CD4-positive, CD25-positive, alpha-beta regulatory T cell (primary cell): ENCODE measurements around the gene UQCC3. TPM values are rescaled to one million over a fixed set of nuclear protein-coding genes. Genes with fewer than 3 reads are reported as not detected.
A peak's percentile ranks its signal among the peaks of the same experiment; 100 is the strongest.

Experiments used
- ATAC-seq, 2 donors: fragments of 150-1000 bp; cut with Tn5 transposase; one replicate each; pipeline ENCODE4 v1.10.0; 2021; ENCODE audit warnings: low read depth in 2 of 2, moderate number of reproducible peaks in 2 of 2, moderate library complexity in 1 of 2
- DNase-seq, 3 donors: peaks; one replicate each; pipeline versions ENCODE4 v3.0.0 to v3.0.0-alpha.2; 2012 to 2022; ENCODE audit warnings: mixed read lengths in 1 of 3
- H3K27ac ChIP-seq: one replicate; pipeline ENCODE4 v1.7.0; 2013; ENCODE audit warnings: mild to moderate bottlenecking, low read length; ENCODE audit not compliant: insufficient read depth, poor library complexity, severe bottlenecking
- H3K27me3 ChIP-seq: one replicate; pipeline ENCODE4 v1.7.0; 2013; ENCODE audit warnings: low read length; ENCODE audit not compliant: control insufficient read depth, insufficient read depth
- H3K36me3 ChIP-seq: one replicate; pipeline ENCODE4 v1.7.0; 2013; ENCODE audit warnings: mild to moderate bottlenecking, low read length, moderate library complexity; ENCODE audit not compliant: control insufficient read depth, insufficient read depth
- H3K4me1 ChIP-seq: 2 replicates; pipeline ENCODE4 v1.7.0; 2013; ENCODE audit warnings: mild to moderate bottlenecking, low read length; ENCODE audit not compliant: insufficient read depth, control insufficient read depth, poor library complexity, severe bottlenecking
- H3K4me3 ChIP-seq: one replicate; pipeline ENCODE4 v1.7.0; 2013; ENCODE audit warnings: low read depth, mild to moderate bottlenecking, low read length, moderate library complexity
- H3K9me3 ChIP-seq, 2 experiments: 1 replicate in 1 of 2; 2 replicates in 1 of 2; pipeline ENCODE4 v1.7.0; 2013; ENCODE audit warnings: low read length in 2 of 2, mild to moderate bottlenecking in 1 of 2, moderate library complexity in 1 of 2; ENCODE audit not compliant: control insufficient read depth in 2 of 2
- H3K27ac Mint-ChIP-seq, 3 donors: one replicate each; pipeline ENCODE4 v1.8.0; 2020 to 2022; ENCODE audit warnings: mild to moderate bottlenecking in 3 of 3, mixed read lengths in 3 of 3, moderate library complexity in 2 of 3
- H3K27me3 Mint-ChIP-seq: one replicate; pipeline ENCODE4 v1.8.0; 2022; ENCODE audit warnings: mild to moderate bottlenecking, mixed read lengths
- H3K36me3 Mint-ChIP-seq: one replicate; pipeline ENCODE4 v1.8.0; 2020; ENCODE audit warnings: mixed read lengths
- H3K4me1 Mint-ChIP-seq, 4 donors: one replicate each; pipeline ENCODE4 v1.8.0; 2020 to 2022; ENCODE audit warnings: mixed read lengths in 4 of 4, mild to moderate bottlenecking in 1 of 4
- H3K4me3 Mint-ChIP-seq, 4 donors: one replicate each; pipeline ENCODE4 v1.8.0; 2020 to 2022; ENCODE audit warnings: mild to moderate bottlenecking in 4 of 4, mixed read lengths in 4 of 4, moderate library complexity in 3 of 4
- H3K9me3 Mint-ChIP-seq, 7 donors: one replicate each; pipeline ENCODE4 v1.8.0; 2020 to 2022; ENCODE audit warnings: mixed read lengths in 7 of 7, mild to moderate bottlenecking in 3 of 7, moderate library complexity in 2 of 7
- polyA plus RNA-seq, 4 donors: library from polyadenylated mRNA; unstranded; fragments of 300-500 nt; fragmentation: Illumina TruSeq; gene quantifications; one replicate each; pipeline ENCODE4 v1.2.3, GENCODE V29; 2021
- total RNA-seq: library from RNA; stranded (reverse); gene quantifications from one replicate; pipeline ENCODE4 v1.2.3, GENCODE V29; 2022

UQCC3 gene
- total RNA-seq, result 3.5 TPM
- 10 to 100 TPM; 11.0 to 13.9 (median 12.2) TPM for polyA plus RNA-seq

DNA sequence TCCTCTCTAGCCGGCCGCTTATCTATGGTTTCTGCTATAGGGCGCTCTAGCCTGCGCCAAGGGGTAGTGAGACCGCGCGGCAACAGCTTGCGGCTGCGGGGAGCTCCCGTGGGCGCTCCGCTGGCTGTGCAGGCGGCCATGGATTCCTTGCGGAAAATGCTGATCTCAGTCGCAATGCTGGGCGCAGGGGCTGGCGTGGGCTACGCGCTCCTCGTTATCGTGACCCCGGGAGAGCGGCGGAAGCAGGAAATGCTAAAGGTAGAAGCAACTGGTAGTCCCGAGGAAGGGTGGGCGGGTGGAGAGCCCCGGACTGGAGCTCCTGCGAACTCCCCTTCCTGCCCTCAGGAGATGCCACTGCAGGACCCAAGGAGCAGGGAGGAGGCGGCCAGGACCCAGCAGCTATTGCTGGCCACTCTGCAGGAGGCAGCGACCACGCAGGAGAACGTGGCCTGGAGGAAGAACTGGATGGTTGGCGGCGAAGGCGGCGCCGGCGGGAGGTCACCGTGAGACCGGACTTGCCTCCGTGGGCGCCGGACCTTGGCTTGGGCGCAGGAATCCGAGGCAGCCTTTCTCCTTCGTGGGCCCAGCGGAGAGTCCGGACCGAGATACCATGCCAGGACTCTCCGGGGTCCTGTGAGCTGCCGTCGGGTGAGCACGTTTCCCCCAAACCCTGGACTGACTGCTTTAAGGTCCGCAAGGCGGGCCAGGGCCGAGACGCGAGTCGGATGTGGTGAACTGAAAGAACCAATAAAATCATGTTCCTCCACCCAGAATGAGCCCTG lies at the start of gene UQCC3, which contains the start of gene LBHD1:
TSS of gene UQCC3 (plus strand) at position 66 of the 782 bp plus-strand sequence. CDS start at position 139, 73 bp downstream.
TSS of gene LBHD1 (minus strand) at position 660 of the 782 bp plus-strand sequence. CDS start 2,236 bp downstream, outside the sequence.
- Mint-ChIP-seq H3K4me3 (peak within 1 kb of the TSS; percentile 97 to 100 (median 99)), H3K36me3 (peaks cover 13% of the 10 kb centered on the region), H3K9me3 (no peaks in the 10 kb centered on the region), H3K27me3 (no peaks in the 10 kb centered on the region), H3K27ac (peak within 1 kb of the TSS; percentile 90 to 99 (median 98)), H3K4me1 (peaks cover 8 to 74% (median 33%) of the 10 kb centered on the region in 4 donors)
- H3K4me3 ChIP-seq, result peak within 1 kb of the TSS; percentile 91
- peaks cover 26% of the 10 kb centered on the region for H3K36me3 ChIP-seq
- DNase-seq (peak; percentile 63 to 92 (median 72)), ATAC-seq (peak; percentile 71 to 75)
- H3K27me3 ChIP-seq, result no peaks in the 10 kb centered on the region
- H3K9me3 ChIP-seq, result no peaks in the 10 kb centered on the region
- H3K4me1 ChIP-seq, result peaks cover 41% of the 10 kb centered on the region
- H3K27ac ChIP-seq, result peak within 1 kb of the TSS; percentile 84

DNA sequence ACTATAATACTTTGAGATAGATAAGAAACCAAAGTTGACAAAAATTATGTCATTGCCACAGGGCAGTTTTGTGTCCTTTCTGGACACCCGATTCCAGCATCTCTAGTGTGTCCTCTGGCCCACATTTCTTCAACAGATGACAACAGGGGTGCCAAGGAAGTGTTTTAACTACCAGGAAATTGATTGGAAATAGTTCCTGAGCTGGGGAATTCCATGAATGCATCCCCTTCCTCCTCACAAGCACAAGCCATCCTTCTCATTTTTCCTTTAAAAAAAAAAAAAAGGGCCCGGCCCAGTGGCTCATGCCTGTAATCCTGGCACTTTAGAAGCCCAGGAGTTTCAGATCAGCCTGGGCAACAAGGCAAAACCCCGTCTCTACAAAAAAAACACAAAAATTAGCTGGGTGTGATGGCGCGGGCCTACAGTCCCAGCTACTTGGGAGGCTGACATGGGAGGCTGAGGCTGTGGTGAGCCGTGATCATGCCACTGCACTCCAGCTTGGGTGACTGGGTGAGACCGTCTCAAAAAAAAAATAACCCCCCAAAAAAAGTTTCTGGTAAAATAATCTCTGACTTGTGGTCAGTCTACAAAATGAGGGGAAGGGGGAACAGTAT lies 48.9 kb upstream of the UQCC3 start:
- Mint-ChIP-seq H3K4me1 (peaks cover 7 to 28% (median 16%) of the 10 kb centered on the region in 4 donors), H3K4me3 (peak overlapping the region; percentile 92 to 95 (median 95)), H3K9me3 (no peaks in the 10 kb centered on the region), H3K27ac (peak overlapping the region; percentile 96 to 99 (median 99)), H3K27me3 (no peaks in the 10 kb centered on the region), H3K36me3 (peaks cover 24% of the 10 kb centered on the region)
- DNase-seq (no peak), ATAC-seq (no peak)
- Histone ChIP-seq H3K27me3 (no peaks in the 10 kb centered on the region), H3K4me1 (peaks cover 22% of the 10 kb centered on the region), H3K36me3 (peaks cover 26% of the 10 kb centered on the region), H3K27ac (peak overlapping the region; percentile 96), H3K4me3 (peak overlapping the region; percentile 10), H3K9me3 (no peaks in the 10 kb centered on the region)

DNA sequence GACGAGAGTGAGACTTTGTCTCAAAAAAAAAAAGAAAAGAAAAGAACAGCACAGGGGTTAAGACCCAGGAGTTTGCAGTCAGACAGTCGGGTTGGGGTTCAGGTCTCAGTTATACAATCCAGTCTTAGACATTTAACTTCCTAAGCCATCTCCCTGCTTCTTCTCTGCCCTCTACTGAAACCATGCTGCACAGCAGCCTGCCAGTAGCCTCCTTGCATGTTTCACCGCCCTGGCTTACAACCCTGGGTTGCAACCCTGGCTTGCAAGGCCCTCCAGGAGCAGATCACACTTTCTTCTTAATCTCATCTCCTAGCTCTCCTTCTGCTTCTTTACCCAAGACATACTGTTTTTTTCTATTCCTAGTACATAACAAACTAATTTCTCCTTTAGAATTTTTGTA lies 43.8 kb upstream of the UQCC3 start:
- Histone ChIP-seq H3K27ac (no peak overlapping the region), H3K27me3 (no peaks in the 10 kb centered on the region), H3K9me3 (no peaks in the 10 kb centered on the region), H3K4me3 (no peak overlapping the region), H3K4me1 (no peaks in the 10 kb centered on the region), H3K36me3 (peaks cover 72% of the 10 kb centered on the region)
- peak overlapping the region in 2 of 4 donors; percentile 40 to 51 for H3K4me3 Mint-ChIP-seq
- peak overlapping the region in 1 of 3 donors; percentile 90 for H3K27ac Mint-ChIP-seq
- ATAC-seq, result no peak
- H3K36me3 Mint-ChIP-seq, result peaks cover 49% of the 10 kb centered on the region
- H3K4me1 Mint-ChIP-seq, result peaks cover 0 to 7% (median 6%) of the 10 kb centered on the region in 4 donors
- H3K9me3 Mint-ChIP-seq, result no peaks in the 10 kb centered on the region
- no peak for DNase-seq
- H3K27me3 Mint-ChIP-seq, result no peaks in the 10 kb centered on the region

GRCh38 chr11:62632492-62632891 lies 39.0 kb upstream of the UQCC3 start:
- Histone ChIP-seq H3K36me3 (peaks cover 83% of the 10 kb centered on the region), H3K4me1 (peaks cover 4% of the 10 kb centered on the region), H3K27ac (no peak overlapping the region), H3K4me3 (no peak overlapping the region), H3K9me3 (no peaks in the 10 kb centered on the region), H3K27me3 (no peaks in the 10 kb centered on the region)
- H3K4me3 Mint-ChIP-seq, result no peak overlapping the region
- H3K4me1 Mint-ChIP-seq, result peaks cover 0 to 30% (median 13%) of the 10 kb centered on the region in 4 donors
- ATAC-seq (no peak), DNase-seq (no peak)
- peak overlapping the region in 1 of 3 donors; percentile 81 for H3K27ac Mint-ChIP-seq
- H3K36me3 Mint-ChIP-seq, result peaks cover 52% of the 10 kb centered on the region
- no peaks in the 10 kb centered on the region for H3K9me3 Mint-ChIP-seq
- H3K27me3 Mint-ChIP-seq, result no peaks in the 10 kb centered on the region

DNA sequence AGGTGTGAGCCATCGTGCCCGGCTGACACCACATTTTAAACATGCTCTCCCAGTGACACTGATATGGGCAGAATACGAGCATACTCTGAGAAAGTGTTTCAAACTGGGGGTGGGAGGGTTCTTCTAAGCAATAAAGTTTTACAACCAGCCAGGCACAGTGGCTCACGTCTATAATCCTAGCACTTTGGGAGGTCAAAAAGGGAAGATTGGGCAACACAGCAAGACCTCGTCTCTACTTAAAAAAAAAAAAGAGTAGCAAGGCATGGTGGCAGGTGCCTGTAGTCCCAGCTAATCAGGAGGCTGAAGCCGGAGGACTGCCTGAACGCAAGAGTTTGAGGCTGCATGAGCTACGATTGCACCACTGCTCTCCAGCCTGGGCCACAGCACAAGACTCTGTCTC lies 27.3 kb upstream of the UQCC3 start:
- peak overlapping the region; percentile 17 to 63 (median 59) for H3K27ac Mint-ChIP-seq
- H3K27ac ChIP-seq, result no peak overlapping the region

DNA sequence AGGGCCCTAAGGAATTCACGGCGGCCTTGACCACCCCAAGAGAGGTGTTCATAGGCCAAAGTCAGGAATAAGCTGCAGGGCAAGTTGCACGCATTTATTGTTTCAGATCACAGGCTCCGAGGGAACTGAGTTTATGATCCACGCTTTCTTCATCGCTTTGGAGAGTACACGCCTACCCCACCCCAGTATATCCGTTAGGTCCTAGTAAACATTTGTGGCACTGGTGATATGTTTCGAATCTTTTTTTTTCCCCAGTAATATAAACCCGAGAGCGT lies 25.9 kb upstream of the UQCC3 start:
- Histone ChIP-seq H3K27ac (peak overlapping the region; percentile 92), H3K36me3 (peaks cover 19% of the 10 kb centered on the region), H3K9me3 (no peaks in the 10 kb centered on the region), H3K4me3 (peak overlapping the region; percentile 87), H3K27me3 (no peaks in the 10 kb centered on the region), H3K4me1 (peaks cover 29% of the 10 kb centered on the region)
- Mint-ChIP-seq H3K4me1 (peaks cover 5 to 49% (median 13%) of the 10 kb centered on the region in 4 donors), H3K27me3 (no peaks in the 10 kb centered on the region), H3K4me3 (peak overlapping the region; percentile 95 to 97 (median 96)), H3K36me3 (no peaks in the 10 kb centered on the region), H3K9me3 (no peaks in the 10 kb centered on the region), H3K27ac (peak overlapping the region; percentile 76 to 98 (median 95))
- no peak for ATAC-seq
- DNase-seq, result peak in 1 of 3 donors; percentile 39

More for the DNA sequence above, 27.3 kb upstream of the UQCC3 start:
- Histone ChIP-seq H3K36me3 (peaks cover 14% of the 10 kb centered on the region), H3K27me3 (no peaks in the 10 kb centered on the region), H3K4me1 (peaks cover 29% of the 10 kb centered on the region), H3K9me3 (no peaks in the 10 kb centered on the region), H3K4me3 (no peak overlapping the region)
- H3K4me1 Mint-ChIP-seq, result peaks cover 11 to 50% (median 18%) of the 10 kb centered on the region in 4 donors
- H3K4me3 Mint-ChIP-seq, result peak overlapping the region in 3 of 4 donors; percentile 41 to 95 (median 61)
- DNase-seq (no peak), ATAC-seq (no peak)
- H3K27me3 Mint-ChIP-seq, result no peaks in the 10 kb centered on the region
- peaks cover 6% of the 10 kb centered on the region for H3K36me3 Mint-ChIP-seq
- H3K9me3 Mint-ChIP-seq, result no peaks in the 10 kb centered on the region

DNA sequence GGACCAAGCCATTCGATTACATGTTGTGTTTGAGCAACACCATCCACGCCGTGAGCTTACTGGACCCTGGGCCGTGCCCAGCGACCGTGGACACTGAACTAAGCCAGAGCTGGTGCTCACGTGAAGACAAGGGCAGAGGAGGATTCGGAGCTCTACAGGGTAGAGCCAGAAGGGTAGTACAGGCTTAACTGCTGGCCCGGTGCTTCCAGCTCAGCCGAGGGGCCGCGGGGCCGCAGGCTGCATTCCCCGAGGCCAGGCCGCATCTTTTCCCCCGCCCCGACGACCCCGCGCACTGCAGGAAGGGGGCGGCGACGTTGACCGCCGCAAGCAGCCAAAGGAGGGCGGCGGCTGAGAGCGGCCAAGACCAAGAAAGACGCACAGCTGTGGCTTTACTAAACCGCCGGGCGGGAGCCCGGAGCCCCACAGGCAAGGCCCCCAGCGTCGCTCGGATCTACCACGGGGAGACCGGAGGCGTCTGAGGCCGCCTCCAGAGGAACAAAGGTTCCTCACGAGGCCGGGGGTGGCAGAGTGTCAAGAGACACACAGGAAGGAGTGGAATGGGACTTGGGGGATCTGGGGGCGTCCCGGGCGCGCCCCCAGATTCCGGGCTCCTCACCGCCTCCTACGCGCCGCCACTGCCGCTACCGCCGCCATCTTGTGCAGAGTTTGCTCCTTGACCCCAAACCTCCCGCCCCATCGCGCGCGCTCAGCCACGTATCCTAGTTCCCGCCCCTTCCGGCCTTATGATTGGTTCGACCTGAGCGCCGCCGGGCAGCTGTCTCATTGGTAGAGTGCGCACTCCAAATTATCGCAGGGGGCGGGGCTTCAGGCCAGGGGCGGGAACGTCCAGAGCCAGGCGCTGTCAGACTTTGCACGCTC lies 25.3 kb upstream of the UQCC3 start, which contains the start of gene GANAB:
TSS of gene GANAB (minus strand) at position 668 of the 879 bp plus-strand sequence. CDS start at position 654, 14 bp downstream.
- H3K9me3 ChIP-seq, result no peaks in the 10 kb centered on the region
- H3K36me3 ChIP-seq, result peaks cover 19% of the 10 kb centered on the region
- H3K27me3 ChIP-seq, result no peaks in the 10 kb centered on the region
- peak within 1 kb of the TSS; percentile 87 for H3K4me3 ChIP-seq
- peaks cover 27% of the 10 kb centered on the region for H3K4me1 ChIP-seq
- H3K36me3 Mint-ChIP-seq, result no peaks in the 10 kb centered on the region
- H3K27ac Mint-ChIP-seq, result peak within 1 kb of the TSS; percentile 76 to 98 (median 95)
- DNase-seq (peak; percentile 97 to 99 (median 99)), ATAC-seq (peak; percentile 99)
- peaks cover 0 to 48% (median 13%) of the 10 kb centered on the region in 4 donors for H3K4me1 Mint-ChIP-seq
- peak within 1 kb of the TSS; percentile 92 for H3K27ac ChIP-seq
- H3K4me3 Mint-ChIP-seq, result peak within 1 kb of the TSS; percentile 95 to 97 (median 96)
- H3K9me3 Mint-ChIP-seq, result no peaks in the 10 kb centered on the region
- no peaks in the 10 kb centered on the region for H3K27me3 Mint-ChIP-seq
